ENCODE measurements around the gene TMEM80. TPM values are rescaled to one million over a fixed set of nuclear protein-coding genes. Genes with fewer than 3 reads are reported as not detected.

TMEM80 gene
- total and polyA plus RNA-seq, 2 of the 8 experiments (the other 6 are each of a cell fraction or from before 2014, with no cell fraction given) = 8.0 to 16.3 TPM

DNA sequence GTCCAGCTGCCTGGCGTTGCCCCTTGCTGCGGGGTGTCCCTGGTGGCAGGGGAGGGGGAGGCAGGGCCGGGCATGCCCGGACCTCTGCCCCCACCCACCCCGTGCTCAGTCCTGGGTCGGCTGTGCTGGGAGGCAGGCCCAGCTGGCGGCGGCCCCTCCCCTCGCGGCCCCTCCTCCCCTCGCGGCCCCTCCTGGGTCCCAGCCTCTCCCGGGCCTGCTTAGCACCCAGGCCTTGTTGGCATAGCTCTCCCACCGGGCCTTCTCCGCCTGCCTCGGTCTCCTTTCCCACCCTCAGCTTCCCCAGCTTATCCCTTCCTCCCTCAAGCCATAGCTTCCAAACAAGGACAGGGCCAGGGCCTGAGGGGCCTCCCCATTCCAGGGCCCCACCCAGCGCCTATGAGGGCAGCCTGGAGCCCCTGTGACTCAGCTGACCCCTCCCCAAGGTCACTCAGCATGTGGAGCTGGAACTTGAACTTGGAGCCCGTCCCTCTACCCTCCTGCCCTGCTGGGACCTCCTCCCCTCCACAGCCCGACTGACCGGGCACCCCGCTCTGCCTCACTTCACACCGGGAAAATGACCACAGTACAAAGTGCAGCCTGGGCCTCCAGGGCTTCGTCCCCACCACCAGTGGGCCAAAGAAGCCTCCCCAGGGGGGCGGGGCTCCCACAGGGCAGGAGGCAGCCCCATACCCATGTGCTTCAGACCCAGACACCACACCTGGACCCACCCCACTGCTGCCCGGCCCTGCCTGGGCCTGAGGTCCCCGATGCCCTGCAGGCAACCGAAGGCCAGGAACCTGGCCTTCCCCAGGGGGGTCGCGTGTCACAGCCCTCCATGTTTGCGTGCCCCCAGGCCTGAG is 11.6 kb downstream of the TMEM80 start (continued):
- TF ChIP-seq SIRT6 (IDR thresholded peaks at IDR 0.05; ENCODE audit: low read length) (no peak), CBX5 (IDR thresholded peaks at IDR 0.05; ENCODE audit: low read depth, low read length) (no peak), SAP30 (IDR thresholded peaks at IDR 0.05; ENCODE audit: insufficient read depth, insufficient replicate concordance, low read length) (no peak), KDM5A (IDR thresholded peaks at IDR 0.05; ENCODE audit: low read length) (no peak), KDM1A (IDR thresholded peaks at IDR 0.05; ENCODE audit: borderline replicate concordance, low read length) (no peak), FOSL1 (IDR thresholded peaks at IDR 0.05; ENCODE audit: insufficient read depth, low read depth, low read length) (no peak), GTF2F1 (IDR thresholded peaks at IDR 0.05; ENCODE audit: borderline replicate concordance, low read depth, low read length) (no peak), NRF1 (IDR thresholded peaks at IDR 0.05; ENCODE audit: low read depth, low read length) (no peak), CHD1 (IDR thresholded peaks at IDR 0.05; ENCODE audit: low read depth, low read length) (no peak)
- TF ChIP-seq, protein P1, sequence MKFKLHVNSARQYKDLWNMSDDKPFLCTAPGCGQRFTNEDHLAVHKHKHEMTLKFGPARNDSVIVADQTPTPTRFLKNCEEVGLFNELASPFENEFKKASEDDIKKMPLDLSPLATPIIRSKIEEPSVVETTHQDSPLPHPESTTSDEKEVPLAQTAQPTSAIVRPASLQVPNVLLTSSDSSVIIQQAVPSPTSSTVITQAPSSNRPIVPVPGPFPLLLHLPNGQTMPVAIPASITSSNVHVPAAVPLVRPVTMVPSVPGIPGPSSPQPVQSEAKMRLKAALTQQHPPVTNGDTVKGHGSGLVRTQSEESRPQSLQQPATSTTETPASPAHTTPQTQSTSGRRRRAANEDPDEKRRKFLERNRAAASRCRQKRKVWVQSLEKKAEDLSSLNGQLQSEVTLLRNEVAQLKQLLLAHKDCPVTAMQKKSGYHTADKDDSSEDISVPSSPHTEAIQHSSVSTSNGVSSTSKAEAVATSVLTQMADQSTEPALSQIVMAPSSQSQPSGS (IDR thresholded peaks at IDR 0.05; ENCODE audit: low read length) = no peak
